ENCODE measurements around the gene REV1.
"Not testable (repeated sequence)": the region's sequence is repeated elsewhere in the genome, so short reads cannot be mapped to it uniquely, and the experiment has no call there.

Gene REV1

DNA sequence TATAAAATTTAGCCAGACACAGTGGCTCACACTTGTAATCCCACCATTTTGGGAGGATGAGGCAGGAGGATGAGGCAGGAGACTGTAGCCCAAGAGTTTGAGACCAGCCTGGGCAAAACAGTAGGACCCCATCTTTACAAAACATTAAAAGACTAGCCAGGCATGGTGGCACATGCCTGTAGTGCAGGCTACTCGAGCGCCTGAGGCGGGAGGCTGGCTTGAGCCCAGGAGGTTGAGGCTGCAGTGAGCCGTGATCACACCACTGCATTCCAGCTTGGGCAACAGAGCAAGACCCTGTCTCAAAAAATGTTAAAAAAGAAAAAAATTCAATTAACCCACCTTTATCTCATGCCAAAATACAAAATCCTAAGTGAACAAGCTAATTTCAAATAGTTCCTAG lies 4.0 kb downstream of the REV1 start:
- DNase-seq: no peak

DNA sequence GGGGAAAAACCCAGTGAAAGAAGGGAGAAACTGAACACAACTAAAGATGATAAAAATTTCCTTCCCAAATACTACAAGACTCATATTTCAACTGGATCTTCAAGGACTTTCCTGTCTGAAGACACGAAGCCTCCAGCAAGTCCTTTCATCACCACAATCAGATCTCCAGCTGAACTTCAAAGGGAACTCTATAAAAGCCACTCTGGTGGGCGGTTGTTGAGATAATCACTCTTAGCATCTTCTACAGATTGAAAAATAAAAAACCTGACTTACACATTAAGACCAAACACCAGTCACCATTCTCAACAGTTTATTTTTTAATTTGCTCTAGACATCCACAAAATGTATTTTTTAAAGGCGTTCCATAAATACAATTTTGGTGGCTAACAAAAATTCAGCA lies 4.4 kb downstream of the REV1 start:
- no peak for DNase-seq

DNA sequence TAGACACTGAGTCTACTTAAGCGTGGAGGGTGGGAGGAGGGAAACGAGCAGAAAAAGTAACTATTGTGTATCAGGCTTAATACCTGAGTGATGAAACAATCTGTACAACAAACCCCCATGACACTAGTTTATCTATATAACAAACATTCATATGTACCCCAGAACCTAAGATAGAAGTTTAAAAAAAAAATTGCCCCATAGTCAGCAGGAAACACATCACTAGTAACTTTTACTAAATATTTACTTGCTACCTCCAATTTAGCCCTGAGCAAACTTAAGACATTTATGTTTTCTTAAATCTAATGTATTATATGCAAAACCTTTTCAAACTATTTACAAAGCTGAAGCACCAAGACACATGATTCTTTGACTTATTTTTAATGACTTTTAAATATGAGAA lies 5.6 kb downstream of the REV1 start:
- DNase-seq: no peak

DNA sequence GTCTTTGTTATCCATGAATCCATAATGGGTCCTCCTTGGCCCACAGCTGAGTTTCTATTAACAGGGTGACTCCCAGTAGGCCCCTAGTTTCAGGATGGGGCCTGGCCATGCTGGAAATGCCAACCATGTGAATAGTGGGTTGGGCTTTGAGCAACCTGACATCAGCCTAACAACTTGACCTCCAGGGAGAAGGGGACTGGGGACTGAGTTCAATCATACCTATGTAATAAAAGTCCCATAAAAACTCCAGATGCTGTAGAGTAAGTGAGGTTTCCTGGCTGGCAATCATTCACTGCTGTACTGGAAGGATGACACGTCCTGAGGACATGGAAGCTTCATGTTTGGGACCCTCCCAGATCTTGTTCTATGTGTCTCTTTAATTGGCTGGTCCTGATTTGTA lies 7.9 kb downstream of the REV1 start:
- DNase-seq: no peak

DNA sequence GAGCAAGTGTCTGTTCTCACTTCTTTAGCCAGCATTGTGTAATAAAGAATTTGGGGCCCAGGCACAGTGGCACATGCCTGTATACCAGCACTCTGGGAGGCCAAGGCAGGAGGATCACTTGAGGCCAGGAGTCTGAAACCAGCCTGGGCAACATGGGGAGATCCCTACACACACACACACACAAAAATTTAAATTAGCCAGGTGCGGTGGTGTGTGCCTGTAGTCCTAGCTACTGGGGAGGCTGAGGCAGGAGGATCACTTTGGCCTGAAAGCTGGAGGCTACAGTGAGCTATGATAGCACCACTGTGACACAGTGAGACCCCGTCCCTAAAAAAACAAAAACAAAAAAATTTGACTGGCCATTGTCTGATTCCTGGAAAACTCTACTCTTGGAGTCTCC lies 8.3 kb downstream of the REV1 start:
- DNase-seq: no peak

DNA sequence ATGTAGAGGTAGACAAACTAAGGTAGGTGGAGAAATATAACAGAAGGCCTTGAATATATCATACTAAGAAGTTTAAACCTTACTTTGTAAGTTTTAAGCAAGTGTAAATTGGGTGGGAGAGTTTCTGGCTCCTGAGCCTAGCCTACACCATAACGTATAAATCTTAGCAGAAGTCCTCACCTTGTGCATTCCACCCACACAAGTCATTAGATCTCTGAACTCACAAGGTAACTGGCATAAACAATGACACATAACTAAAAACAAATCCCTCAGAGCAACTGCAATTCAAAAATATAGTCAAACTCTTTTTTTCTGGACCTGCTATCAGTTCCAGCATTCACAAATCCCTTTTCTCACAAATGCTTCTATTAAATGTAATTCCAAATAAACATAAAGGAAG lies 9.4 kb downstream of the REV1 start:
- no peak for DNase-seq

DNA sequence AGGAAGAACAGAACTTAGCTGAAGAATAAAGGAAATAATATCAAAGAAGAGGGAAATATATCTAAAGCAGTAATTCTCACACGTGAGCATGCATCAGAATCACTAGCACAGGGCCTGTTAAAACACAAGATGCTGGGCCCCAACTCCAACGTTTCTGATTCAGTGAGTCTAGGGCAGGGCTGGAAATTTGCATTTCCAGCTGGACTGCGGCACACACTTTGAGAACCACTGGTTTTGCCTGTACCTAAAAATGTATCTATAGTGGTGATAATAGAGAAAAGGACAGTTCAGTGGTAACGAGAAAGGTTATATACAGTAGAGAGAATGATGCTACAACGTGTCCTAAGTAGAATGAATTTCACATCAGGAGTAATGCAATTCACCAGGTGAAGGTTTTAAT lies 11.2 kb downstream of the REV1 start:
- DNase-seq: no peak

DNA sequence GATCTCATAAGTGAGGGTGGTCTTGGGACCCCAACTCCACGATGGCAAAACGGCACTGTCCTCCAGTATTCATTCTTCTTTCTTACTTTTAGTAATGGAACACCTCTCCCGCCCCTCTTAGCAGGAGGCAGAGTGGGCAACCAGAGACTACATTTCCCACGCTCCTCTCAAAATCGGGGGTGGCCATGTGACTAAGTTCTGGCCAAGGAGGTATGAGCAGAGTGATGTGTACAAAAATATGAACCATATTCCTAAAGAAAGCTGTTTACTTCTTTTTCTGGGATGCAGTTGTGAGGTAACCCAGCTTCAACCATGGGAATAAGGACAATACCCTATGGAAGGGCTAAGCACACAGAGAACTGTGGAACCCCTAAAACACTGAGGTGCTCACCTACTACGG lies 12.8 kb downstream of the REV1 start:
- no peak for DNase-seq

DNA sequence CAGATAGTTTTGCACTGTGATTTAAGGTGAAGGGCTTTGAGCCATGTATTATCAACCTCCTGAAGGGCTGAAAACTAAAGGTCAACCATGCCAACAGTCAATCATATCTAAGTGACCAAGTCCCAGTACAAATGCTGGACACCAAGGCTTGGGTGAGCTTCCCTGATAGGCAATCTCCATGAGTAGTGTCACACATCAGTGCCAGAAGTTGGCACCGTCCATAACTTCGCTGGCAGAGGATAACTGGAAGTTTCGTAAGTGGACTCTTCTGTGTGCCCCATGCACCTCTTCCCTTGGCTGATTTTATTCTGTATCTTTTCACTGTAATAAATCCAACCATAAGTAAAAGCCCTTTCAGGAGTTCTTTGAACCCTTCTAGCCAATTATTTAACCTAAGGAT lies 13.2 kb downstream of the REV1 start:
- DNase-seq: no peak

DNA sequence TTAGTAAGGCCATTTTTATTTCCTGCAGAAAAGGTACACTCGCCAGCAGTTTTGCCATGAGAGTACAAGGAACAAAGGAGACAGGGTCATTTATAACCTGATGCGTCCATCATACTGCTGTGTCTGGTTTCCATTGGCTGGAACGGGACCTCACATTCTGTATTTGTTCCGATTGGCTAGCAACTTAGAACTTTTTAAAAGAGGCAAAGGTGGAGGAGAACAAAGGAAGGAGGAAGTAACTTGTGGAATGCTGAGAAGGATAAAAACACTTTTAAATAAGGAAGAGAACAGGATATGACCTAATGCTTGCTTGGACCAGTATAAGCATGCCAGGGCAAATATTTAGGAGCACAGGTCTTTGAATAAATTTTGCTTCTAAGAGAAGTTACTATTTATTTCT lies 14.7 kb downstream of the REV1 start:
- DNase-seq: not testable (repeated sequence)

DNA sequence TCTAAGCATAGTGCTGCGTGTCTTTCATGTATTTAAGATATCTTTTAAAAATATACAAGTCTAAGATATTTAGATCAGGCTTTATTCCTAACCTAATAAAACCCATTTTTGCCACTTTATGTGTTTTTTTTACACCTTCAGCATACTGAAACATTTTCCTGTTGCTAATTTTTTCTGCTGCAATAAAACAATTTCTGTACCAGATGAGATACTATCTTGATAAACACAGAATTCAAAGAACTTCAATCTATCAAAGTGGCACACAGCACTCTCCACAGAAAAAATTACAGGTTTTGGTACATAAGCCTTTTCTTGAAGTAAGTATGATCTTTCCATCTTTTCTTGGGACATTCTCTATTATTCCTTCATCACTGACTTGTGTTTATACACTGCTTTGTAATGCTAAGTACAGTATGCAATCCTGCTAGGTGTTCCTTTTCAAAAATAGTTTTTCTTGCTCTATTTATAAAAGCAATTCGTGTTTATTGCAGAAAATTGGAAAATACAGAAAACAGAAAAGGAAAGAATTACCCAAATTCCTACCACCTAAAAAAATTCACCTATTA lies 16.2 kb downstream of the REV1 start:
- DNase-seq: no peak

DNA sequence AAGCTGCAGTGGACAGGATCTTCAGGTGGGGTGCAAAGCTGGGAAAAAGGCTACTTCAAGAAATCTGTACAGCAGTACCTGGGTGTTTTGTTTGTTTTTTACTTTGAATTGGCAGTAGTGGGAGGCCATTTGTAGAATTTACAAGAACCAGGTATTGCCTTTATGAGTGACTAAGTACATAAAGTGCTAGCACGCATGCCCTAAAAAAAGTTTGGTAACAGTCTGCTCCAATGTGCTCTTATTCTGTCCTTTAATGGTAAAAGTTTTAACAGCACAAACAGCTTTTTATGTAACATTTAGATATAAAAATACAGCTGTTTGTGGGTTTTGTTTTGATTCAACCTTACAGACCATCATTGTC lies 17.2 kb downstream of the REV1 start:
- no peak for DNase-seq

DNA sequence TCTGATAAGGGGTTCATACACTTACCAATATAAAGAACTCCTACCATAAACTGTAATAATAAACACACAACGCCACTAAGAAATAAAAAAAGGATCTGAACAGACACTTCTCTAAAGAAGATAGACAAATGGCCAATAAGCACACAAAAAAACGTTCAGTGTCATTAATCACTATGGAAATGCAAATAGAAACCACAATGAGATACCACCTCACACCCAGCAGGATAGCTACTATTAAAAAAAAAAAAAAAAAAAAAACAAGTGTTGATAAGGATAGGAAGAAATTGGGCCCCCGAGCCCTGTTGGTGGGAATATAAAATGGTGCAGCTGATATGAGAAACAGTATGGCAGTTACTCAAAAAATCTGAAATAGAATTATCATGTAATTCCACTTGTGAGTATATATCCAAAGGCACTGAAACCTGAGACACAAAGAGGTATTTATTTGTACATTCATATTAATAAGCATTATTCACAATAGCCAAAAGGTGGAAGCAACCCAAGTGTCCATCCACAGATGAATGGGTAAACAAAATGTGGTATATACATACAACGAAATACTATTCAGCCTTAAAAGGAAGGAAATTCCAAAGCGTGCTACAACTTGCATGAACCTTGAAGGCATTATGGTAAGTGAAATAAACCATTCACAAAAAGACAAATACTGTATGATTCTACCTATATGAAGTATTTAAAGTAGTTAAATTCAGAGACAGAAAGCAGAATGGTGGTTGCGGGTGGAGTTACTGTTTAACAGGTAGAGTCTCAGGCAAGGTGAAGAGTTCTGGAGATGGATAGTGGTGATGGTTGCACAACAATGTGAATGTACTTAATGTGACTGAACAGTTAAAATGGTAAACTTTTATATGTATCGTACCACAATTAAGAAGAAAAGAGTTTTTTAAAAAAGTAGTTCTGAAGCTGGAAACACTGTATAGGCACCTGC lies 17.9 kb downstream of the REV1 start:
- no peak for DNase-seq

DNA sequence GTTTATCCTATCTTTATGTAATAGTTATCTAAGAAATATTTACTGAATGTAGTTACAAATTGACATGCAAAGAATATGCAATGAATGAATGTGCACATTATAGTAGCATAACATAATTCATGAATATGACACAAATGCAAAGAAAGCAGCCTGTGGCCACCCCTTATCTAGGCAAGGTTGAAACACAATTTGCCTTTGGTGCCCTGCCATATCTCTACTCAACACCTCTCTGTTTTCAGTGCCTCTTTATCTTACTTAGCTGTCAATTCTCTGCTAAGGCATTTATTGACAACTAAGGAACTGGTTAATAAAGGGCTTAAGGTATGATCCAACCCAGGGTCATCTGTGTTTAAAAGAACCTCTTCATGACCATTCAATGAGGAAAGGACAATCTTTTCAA lies 18.9 kb downstream of the REV1 start:
- DNase-seq: no peak

DNA sequence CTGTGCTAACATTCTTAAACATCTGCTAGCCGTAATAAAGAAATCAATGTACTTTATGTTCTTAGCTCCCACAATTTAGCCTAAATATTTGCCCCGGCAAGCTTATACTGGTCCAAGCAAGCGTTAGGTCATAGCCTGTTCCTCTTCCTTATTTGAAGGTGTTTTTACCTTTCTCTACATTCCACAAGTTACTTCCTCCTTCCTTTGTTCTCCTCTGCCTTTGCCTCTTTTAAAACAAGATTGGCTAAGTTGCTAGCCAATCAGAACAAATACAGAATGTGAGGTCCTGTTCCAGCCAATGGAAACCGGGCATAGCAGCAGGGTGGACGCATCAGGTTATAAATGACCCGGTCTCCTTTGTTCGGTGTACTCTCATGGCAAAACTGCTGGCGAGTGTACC lies 19.4 kb downstream of the REV1 start:
- DNase-seq: not testable (repeated sequence)

DNA sequence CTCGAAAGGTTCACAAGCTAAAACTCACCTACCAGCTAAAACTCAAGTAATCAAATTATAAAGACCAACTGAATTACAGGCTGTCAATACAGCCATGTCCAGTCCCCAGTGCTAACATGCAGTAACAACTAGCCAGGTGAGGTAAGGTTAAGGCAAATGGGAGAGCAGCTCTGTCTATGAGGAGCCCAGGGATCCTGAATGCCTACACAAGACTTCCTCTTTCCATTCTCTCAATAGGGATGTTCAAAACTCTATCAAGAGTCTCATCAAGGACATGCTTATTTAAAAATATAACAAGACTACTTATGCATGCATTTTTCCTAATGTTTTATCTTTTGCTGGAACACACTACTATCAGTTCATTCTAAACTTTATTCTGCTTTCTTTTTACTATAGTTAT lies 20.4 kb downstream of the REV1 start:
- no peak for DNase-seq

DNA sequence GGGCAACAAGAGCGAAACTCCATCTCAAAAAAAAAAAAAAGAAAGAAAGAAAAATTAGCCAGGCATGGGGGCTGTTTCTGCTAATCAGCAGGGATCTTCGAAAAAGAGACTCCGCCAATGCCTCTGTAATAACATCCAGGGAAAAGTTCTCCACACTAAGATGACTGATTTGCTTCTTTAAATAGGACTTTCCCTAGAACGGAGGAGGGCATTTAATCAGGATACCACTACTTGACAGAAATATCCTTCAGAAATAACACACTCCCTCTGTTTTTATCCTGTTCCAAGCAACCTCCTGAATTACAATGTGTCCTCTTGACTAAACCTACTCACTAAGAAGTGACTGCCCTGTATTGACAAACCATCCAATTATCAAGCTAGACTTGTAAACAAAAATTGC lies 21.7 kb downstream of the REV1 start:
- no peak for DNase-seq

DNA sequence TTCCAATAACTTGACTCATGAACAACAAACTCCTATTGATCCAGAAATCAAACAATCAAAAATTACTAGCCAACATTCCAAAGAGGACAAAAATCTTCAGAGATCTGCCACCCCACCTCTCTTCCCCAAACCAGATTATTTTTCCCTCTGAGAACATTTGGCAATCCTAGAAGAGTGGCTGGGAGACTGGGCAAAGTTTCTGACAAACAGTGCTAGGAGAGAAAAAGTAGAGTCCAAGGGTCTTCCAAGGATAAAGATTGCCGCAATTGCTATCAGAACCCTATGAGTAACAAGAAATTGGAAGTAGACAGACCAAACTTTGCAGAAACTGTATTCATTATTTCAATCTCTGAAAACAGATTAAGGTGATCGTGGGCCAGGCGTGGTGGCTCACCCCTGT lies 22.4 kb downstream of the REV1 start:
- DNase-seq: no peak

DNA sequence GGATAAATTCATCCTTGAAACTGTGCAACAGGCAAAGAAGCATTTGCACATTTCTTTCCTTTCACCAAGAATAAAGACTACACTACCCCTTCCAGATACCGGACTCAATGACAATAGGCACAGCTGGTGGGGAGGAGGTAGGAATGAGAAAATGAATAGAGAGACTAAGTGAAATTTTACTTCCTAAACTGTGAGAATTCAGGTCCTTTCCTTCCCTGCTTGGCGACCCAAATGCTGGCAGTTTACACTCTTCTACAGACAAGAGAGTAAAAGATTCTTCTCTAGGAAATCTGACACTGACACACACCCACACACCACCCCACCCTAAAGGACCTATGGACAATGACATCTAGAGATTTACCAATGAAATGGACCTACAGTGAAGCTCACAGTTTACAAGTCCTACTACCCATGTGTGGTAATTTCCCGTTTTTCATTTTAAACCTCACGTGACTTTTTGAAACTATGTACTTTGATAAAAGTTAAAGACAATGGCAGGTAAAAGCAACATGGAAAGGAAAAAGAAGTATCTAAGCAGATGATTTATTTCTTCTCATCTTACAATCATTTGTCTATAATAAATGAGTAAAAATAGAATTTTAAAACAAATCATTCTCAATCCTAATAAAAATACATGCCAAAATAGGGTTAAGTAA lies 27.9 kb downstream of the REV1 start:
- no peak for DNase-seq

DNA sequence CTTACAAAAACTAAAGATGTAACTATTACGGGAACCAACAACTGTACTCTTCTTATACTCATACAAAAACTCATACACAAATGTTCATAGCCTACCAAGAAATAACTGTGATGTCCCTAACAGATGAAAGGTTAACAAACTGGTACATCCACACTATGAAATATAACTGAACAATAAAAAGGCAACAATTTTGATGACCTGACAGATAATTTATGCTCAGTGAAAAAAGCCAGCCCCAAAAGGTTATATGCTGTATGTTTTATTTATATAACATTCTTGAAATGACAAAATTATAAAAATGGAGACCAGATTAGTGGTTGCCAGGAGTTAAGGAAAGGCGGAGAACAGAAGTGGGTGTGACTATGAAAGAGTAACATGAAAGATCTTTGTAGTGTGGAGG lies 31.3 kb downstream of the REV1 start:
- no peak for DNase-seq

DNA sequence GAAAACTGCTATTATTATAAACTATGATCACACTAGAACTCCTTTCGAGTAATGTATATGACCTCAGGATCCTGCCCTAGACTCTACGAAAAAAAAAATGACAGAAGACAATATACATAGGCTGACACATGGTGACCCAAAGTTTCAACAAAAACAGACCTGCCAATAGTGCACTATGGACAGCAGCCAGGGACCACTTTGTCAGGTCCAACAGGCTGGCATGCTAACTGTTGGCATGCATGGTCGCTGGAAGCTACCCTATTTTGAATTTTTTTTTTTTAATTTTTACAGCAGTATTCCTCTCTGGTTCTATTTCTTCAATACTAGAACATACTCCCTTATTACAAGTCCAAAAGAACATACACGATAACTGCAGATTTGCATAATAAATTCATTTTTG lies 38.1 kb downstream of the REV1 start:
- DNase-seq: no peak

DNA sequence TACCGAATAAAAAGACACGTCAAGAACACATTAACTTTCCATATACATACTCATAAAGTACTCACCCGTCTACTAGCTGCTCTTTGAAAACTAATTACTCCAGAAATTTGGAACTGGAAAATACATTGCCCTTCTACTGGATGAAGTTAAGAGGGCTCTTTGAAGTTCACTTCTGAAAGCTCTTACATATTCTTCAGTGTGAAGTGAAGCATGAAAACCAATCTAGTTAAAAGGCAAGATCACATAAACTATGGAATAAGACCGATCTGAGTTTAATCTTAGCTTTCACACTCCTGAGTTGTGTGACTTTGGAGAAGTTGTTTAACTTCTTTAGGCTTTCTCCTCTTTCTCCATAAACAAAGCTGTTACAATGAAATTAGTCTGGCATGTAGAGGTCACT lies 38.5 kb downstream of the REV1 start:
- no peak for DNase-seq

DNA sequence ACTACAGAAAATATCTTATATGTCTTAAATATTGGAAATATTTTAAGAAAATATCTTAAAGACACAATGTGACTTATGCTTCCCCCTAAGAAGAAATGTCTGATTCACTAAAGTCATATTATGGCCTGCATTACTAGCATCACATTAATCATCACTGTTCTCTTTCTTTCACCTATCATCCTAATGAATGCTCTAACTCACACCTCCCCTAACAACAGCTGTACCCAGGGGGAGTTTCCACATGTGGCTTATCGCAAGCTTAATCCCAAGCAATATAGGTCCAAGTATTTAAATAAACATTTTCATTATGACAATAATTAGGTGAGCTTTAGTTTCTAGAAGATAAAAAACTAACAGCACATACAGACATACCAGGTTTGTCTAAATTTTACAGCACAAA lies 39.6 kb downstream of the REV1 start:
- no peak for DNase-seq

DNA sequence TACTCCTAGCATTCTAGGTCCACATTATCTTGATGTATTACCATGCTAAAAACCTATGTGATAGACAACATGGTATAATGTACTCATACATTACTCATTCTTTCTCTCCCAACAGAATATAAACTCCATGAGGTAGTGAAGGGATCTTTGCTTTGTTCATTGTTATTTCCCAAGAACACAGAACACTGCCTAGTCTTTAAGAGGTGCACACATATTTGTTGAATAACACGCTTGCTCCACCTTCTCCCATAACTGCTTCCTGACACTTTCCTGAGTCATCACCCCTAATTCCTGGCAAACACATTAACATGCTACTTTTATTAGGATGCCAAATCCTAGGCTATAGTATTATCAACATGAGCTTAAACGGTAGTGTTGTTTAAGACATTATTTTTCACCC lies 41.3 kb downstream of the REV1 start:
- no peak for DNase-seq
